OCI-LY3 (cell line): ENCODE measurements around the gene MACROD2.

Experiments
- EZH2phosphoT487 ChIP-seq: fragments of 200-600 bp; shearing (Covaris generic); IDR thresholded peaks from 2 replicates; pipeline ENCODE4 v1.6.1; 2018; ENCODE audit warnings: antibody characterized with exemption, mixed run types, low read depth
- TF ChIP-seq, protein P1 (sequence below): fragments of 200-600, 300-600 bp; sonication (generic); IDR thresholded peaks from 2 replicates; pipeline ENCODE4 v1.5.1; 2014; ENCODE audit warnings: antibody characterized with exemption, low read length, low read depth

DNA sequence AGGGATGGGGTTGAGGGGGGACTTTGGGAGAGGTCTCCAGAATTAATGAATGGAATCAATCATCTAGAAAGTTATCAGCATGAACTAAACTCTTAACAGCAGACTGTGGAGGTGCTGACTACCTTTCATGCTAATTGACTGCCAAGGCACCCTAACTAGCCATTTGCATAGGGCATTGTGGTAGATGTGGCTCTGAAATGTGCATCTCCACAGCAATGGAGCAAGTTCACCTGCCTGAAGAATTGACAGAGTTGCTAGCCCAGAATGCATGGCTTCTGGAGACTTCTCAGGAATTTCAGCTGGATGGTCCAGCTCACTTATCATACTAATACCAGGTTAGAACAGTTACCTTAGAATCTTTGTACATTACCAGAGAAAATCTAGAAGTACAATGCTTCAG lies 1832.3 kb downstream of the MACROD2 start:
- TF ChIP-seq, protein P1, sequence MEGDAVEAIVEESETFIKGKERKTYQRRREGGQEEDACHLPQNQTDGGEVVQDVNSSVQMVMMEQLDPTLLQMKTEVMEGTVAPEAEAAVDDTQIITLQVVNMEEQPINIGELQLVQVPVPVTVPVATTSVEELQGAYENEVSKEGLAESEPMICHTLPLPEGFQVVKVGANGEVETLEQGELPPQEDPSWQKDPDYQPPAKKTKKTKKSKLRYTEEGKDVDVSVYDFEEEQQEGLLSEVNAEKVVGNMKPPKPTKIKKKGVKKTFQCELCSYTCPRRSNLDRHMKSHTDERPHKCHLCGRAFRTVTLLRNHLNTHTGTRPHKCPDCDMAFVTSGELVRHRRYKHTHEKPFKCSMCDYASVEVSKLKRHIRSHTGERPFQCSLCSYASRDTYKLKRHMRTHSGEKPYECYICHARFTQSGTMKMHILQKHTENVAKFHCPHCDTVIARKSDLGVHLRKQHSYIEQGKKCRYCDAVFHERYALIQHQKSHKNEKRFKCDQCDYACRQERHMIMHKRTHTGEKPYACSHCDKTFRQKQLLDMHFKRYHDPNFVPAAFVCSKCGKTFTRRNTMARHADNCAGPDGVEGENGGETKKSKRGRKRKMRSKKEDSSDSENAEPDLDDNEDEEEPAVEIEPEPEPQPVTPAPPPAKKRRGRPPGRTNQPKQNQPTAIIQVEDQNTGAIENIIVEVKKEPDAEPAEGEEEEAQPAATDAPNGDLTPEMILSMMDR: no peak
- TF ChIP-seq EZH2phosphoT487: no peak
